Lower leg skin (tissue), 4 donors: Measurements from ENCODE around the gene HS3ST3A1. TPM values are rescaled to one million over a fixed set of nuclear protein-coding genes. Genes with fewer than 3 reads are reported as not detected.
"Not testable (repeated sequence)": the region's sequence is repeated elsewhere in the genome, so short reads cannot be mapped to it uniquely, and the experiment has no call there.

ENCODE experiments used
- DNase-seq, 2 donors: peaks; one replicate each; pipeline ENCODE4 v3.0.0-alpha.2; 2019; ENCODE audit warnings: low spot score in 2 of 2
- H3K4me3 ChIP-seq: fragments of 200-600 bp; sonication (generic); 2 replicates; pipeline ENCODE4 v1.5.1; 2017; ENCODE audit warnings: mild to moderate bottlenecking, low read depth; ENCODE audit not compliant: poor library complexity, severe bottlenecking
- POLR2A ChIP-seq, 2 donors: fragments of 450-650 bp; IDR thresholded peaks; one replicate each; pipeline ENCODE4 v1.6.1; 2016 to 2017; ENCODE audit warnings: antibody characterized with exemption in 2 of 2, mild to moderate bottlenecking in 1 of 2, moderate library complexity in 1 of 2
- WGBS, 2 donors: methylation state at CpG; one replicate each; pipeline ENCODE4 v1.1.5; 2018; 5-methylcytosine and 5-hydroxymethylcytosine counted together
- intact Hi-C: fragments of 100-400 bp; cut with DNase I; formaldehyde crosslinking; loops from one replicate; pipeline ENCODE4 v1.15.0; 2023; ENCODE audit warnings: low total_unique reads
- total RNA-seq, 4 donors: library from RNA; depleted of rRNA; stranded (reverse); fragments of >200 nt; gene quantifications; one replicate each; pipeline ENCODE4 v1.1.0, GENCODE V29; 2016
- TF ChIP-seq, protein P1 (sequence below), 3 donors: fragments of 450-650 bp; IDR thresholded peaks; one replicate each; pipeline ENCODE4 v1.5.1; 2016; ENCODE audit warnings: antibody characterized with exemption in 3 of 3, mild to moderate bottlenecking in 3 of 3, moderate library complexity in 2 of 3

Gene HS3ST3A1
- total RNA-seq, 4 donors from 2014 or later = 1.4 to 21.2 (median 7.8) TPM

DNA sequence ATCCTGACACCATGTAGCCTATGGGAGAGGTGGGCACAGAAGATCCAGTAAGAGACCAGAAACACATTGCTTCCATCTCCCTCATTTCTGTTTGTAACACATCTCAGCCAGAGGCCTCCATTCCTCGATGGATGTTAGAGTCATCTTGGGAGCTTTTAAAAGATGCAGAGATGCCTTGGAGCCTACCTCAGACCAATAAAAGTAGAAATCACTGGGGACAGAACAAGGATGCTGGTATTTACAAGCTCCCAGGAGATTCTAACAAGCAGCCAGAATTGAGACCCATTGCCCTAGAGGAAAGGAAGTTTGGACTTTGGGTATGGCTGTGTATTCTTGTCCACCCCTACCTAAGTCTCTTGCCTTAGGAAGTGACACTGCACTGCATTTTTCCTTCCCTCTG lies 40.8 kb downstream of the HS3ST3A1 start:
- TF ChIP-seq POLR2A (IDR thresholded peaks at IDR 0.05) = no peak
- TF ChIP-seq, protein P1, sequence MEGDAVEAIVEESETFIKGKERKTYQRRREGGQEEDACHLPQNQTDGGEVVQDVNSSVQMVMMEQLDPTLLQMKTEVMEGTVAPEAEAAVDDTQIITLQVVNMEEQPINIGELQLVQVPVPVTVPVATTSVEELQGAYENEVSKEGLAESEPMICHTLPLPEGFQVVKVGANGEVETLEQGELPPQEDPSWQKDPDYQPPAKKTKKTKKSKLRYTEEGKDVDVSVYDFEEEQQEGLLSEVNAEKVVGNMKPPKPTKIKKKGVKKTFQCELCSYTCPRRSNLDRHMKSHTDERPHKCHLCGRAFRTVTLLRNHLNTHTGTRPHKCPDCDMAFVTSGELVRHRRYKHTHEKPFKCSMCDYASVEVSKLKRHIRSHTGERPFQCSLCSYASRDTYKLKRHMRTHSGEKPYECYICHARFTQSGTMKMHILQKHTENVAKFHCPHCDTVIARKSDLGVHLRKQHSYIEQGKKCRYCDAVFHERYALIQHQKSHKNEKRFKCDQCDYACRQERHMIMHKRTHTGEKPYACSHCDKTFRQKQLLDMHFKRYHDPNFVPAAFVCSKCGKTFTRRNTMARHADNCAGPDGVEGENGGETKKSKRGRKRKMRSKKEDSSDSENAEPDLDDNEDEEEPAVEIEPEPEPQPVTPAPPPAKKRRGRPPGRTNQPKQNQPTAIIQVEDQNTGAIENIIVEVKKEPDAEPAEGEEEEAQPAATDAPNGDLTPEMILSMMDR (IDR thresholded peaks at IDR 0.05) = no peak
- no peak for DNase-seq
- WGBS, 2 donors = 39 to 59% methylated on average over 1 of the region's 1 CpG
- intact Hi-C loops = no loop called here
- H3K4me3 ChIP-seq = no peak overlapping the region

DNA sequence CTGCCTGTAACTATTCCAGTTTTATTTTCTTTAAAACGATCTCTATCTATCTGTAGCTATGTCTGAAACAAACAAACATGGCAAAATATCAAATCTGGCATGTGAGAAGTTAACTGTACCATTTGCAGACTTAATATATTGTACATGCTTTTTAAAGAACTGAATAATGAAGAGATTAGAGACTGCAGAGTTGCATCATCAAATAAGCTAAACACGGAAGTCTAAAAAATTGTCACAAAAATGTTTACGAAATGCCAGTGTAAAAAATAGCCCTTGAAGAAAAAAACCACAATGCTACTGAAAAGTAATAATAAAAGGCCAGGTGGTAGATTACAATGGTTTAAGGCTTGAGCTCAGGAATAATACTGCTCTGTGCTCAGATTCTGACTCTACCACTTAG lies 43.1 kb downstream of the HS3ST3A1 start:
- TF ChIP-seq, protein P1 (IDR thresholded peaks at IDR 0.05) = no peak
- TF ChIP-seq POLR2A (IDR thresholded peaks at IDR 0.05) = no peak
- WGBS, 2 donors = 55 to 64% methylated on average over 3 of the region's 3 CpGs
- no peak overlapping the region for H3K4me3 ChIP-seq
- intact Hi-C loops = no loop called here
- no peak for DNase-seq

DNA sequence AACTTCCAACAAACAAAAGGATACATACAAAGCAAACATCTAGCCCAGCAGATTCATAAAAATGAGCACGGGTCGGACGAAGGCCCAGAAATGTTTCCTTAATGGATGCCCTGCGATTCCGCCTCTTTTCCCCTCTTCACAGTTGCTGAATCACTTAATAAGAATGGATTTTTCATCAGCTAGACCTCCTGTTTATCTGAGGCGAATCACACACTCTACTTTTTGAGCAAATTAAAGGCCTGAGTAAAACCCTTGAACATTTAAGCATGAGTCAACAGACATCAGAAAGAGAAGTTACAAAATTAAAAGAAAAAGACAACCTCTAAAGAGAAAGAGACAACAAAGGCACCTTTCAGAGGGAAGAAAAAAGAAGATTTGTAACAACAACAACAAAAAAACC lies 44.7 kb downstream of the HS3ST3A1 start:
- intact Hi-C loops = no loop called here
- 78 to 93% methylated on average over 6 of the region's 6 CpGs for WGBS, 2 donors

DNA sequence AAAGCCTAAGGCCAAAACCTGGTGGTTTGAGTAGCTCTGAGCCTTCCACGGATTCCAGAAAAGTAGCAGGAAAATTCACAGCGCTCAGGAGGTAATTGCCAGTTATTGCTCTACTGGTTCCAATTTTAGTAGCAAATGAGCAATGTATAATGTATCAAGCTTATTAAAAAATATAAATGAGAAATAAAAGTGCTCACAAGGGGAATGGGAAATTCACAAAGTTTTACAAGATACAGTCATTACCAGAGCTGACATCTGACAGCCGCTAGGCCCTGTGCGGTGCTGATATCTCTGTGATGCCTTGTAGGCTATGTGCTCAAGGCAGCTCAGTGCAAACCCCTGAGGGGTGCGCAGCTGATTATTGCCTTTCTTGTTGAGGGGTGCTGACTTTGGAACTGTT lies 47.5 kb downstream of the HS3ST3A1 start:
- WGBS, 2 donors = 91% methylated on average over 5 of the region's 5 CpGs
- intact Hi-C loops = no loop called here
- TF ChIP-seq, protein P1 (IDR thresholded peaks at IDR 0.05) = no peak
- no peak overlapping the region for H3K4me3 ChIP-seq
- no peak for DNase-seq

More for the DNA sequence above, 44.7 kb downstream of the HS3ST3A1 start:
- no peak for DNase-seq
- TF ChIP-seq, protein P1 (IDR thresholded peaks at IDR 0.05) = no peak
- no peak for TF ChIP-seq POLR2A (IDR thresholded peaks at IDR 0.05)
- no peak overlapping the region for H3K4me3 ChIP-seq

DNA sequence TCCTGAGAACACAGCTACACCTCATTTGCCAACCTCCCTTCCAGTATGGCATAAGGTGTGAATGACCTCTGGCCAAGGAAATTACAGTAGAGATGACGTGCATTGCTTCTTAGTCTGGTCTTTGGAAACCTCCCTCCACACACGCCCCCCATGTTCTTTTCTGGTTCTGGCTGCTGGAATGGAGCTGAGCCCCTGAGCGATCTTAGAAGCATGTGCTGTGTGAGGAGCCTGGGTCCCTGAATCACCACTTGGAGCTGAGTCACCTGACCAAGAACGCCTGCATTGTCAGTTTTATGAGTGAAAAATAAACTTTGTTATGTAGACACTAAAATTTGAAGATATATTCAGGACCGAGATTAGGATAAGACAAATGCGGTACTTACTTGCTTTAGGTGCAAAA lies 51.4 kb downstream of the HS3ST3A1 start:
- intact Hi-C loops = no loop called here
- WGBS, 2 donors = 89 to 91% methylated on average over 6 of the region's 6 CpGs
- DNase-seq = no peak
- no peak overlapping the region for H3K4me3 ChIP-seq
- no peak for TF ChIP-seq POLR2A (IDR thresholded peaks at IDR 0.05)
- TF ChIP-seq, protein P1 (IDR thresholded peaks at IDR 0.05) = no peak

DNA sequence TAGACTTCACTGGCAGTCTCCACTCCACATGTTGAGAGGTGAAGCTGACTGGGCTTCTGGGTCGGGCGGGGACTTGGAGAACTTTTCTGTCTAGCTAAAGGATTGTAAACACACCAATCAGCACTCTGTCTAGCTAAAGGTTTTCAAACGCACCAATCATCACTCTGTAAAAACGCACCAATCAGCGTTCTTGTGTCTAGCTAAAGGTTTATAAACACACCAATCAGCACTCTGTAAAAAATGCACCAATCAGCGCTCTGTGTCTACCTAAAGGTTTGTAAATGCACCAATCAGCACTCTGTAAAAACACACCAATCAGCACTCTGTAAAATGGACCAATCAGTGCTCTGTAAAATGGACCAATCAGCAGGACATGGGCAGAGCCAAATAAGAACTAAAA lies 53.2 kb downstream of the HS3ST3A1 start:
- DNase-seq, intact Hi-C loops, H3K4me3 ChIP-seq: not testable (repeated sequence)
- WGBS, 2 donors = 85 to 88% methylated on average over 6 of the region's 6 CpGs
